Panc1 (cell line): Measurements from ENCODE around the gene GPR176. TPM values are rescaled to one million over a fixed set of nuclear protein-coding genes. Genes with fewer than 3 reads are reported as not detected.

Experiments used
- ATAC-seq: fragments of 200-7000 bp; cut with Tn5 transposase; 2 replicates; pipeline ENCODE4 v1.9.1; 2020; ENCODE audit warnings: mild to moderate bottlenecking, moderate library complexity
- BruUV-seq: library from RNA; stranded (reverse); fragments of 400-500 nt; replicated peaks from 2 replicates; lab custom pipeline; 2021; lab: Mats Ljungman, UMichigan
- CTCF ChIA-PET: fragments of 300-600 bp; sonication (Branson Sonifier 250); formaldehyde crosslinking; loops from one replicate; lab custom pipeline; 2022; ENCODE audit warnings: antibody characterized with exemption; lab: Charles Lee
- POLR2A ChIA-PET: fragments of 300-600 bp; sonication (Branson Sonifier 250); formaldehyde crosslinking; loops from one replicate; lab custom pipeline; 2022; ENCODE audit warnings: antibody characterized with exemption; lab: Charles Lee
- DNase-seq: peaks from one replicate; pipeline ENCODE4 v3.0.0-alpha.2; 2010; ENCODE audit warnings: low read depth, low spot score
- H3K27ac ChIP-seq: 2 replicates; pipeline ENCODE4 v1.5.1; 2011; ENCODE audit warnings: mild to moderate bottlenecking, low read length, inconsistent platforms
- H3K27me3 ChIP-seq: fragments of 200-500 bp; sonication (Bioruptor generic); 2 replicates; pipeline ENCODE4 v1.6.0; 2014; ENCODE audit warnings: low read length, inconsistent platforms; ENCODE audit not compliant: control insufficient read depth, insufficient read depth
- H3K36me3 ChIP-seq: fragments of 200-500 bp; sonication (Bioruptor generic); 2 replicates; pipeline ENCODE4 v1.5.1; 2014; ENCODE audit warnings: inconsistent platforms, mild to moderate bottlenecking, low read length, moderate library complexity; ENCODE audit not compliant: control insufficient read depth, insufficient read depth
- H3K4me1 ChIP-seq: 2 replicates; pipeline ENCODE4 v1.5.1; 2011; ENCODE audit warnings: inconsistent platforms, mild to moderate bottlenecking, low read length, moderate library complexity; ENCODE audit not compliant: control insufficient read depth, insufficient read depth
- H3K4me3 ChIP-seq, 2 experiments: 2 replicates each; pipeline ENCODE4 v1.5.1; 2011 to 2012; ENCODE audit warnings: low read depth in 2 of 2, low read length in 2 of 2, mild to moderate bottlenecking in 2 of 2, inconsistent platforms in 1 of 2, moderate library complexity in 1 of 2
- H3K9me3 ChIP-seq: fragments of 200-500 bp; sonication (Bioruptor generic); 2 replicates; pipeline ENCODE4 v1.5.1; 2014; ENCODE audit warnings: low read depth, mild to moderate bottlenecking, inconsistent platforms, low read length, moderate library complexity; ENCODE audit not compliant: control insufficient read depth, insufficient read depth
- CTCF ChIP-seq: fragments of 450-650 bp; IDR thresholded peaks from 2 replicates; pipeline ENCODE4 v1.5.1; 2017; ENCODE audit warnings: mild to moderate bottlenecking
- POLR2AphosphoS5 ChIP-seq: IDR thresholded peaks from 2 replicates; pipeline ENCODE4 v1.6.1; 2012; ENCODE audit warnings: mild to moderate bottlenecking, low read depth, low read length, moderate library complexity
- SIN3A ChIP-seq: IDR thresholded peaks from 2 replicates; pipeline ENCODE4 v1.6.1; 2012; ENCODE audit warnings: low read depth, mild to moderate bottlenecking, low read length, moderate library complexity, borderline replicate concordance; ENCODE audit not compliant: insufficient read depth
- TCF7L2 ChIP-seq: IDR thresholded peaks from 2 replicates; pipeline ENCODE4 v1.6.1; 2011; ENCODE audit warnings: mild to moderate bottlenecking, low read depth, low read length, inconsistent platforms
- in situ Hi-C: cut with HindIII; loops from 2 replicates; pipeline ENCODE4 v1.10.0; 2016; ENCODE audit warnings: low sequenced_read_pairs, low pct_unique_long_range_greater_than_20kb
- intact Hi-C: fragments of 100-400 bp; cut with micrococcal nuclease; formaldehyde crosslinking; loops from one replicate; pipeline ENCODE4 v1.10.0; 2022; ENCODE audit not compliant: unreplicated experiment
- total RNA-seq: library from RNA; stranded (reverse); gene quantifications from one replicate; pipeline ENCODE4 v1.2.1, GENCODE V29; 2021; ENCODE audit not compliant: unreplicated experiment
- TF ChIP-seq, protein P1 (sequence below), 2 experiments: IDR thresholded peaks; 2 replicates each; pipeline ENCODE4 v1.6.1; 2011 to 2012; ENCODE audit warnings: low read depth in 2 of 2, control low read depth in 1 of 2, low read length in 1 of 2, mild to moderate bottlenecking in 1 of 2, moderate library complexity in 1 of 2; ENCODE audit not compliant: insufficient read depth in 1 of 2

GPR176 gene
- total RNA-seq, 1 experiment from 2014 or later: 12.7 TPM

DNA sequence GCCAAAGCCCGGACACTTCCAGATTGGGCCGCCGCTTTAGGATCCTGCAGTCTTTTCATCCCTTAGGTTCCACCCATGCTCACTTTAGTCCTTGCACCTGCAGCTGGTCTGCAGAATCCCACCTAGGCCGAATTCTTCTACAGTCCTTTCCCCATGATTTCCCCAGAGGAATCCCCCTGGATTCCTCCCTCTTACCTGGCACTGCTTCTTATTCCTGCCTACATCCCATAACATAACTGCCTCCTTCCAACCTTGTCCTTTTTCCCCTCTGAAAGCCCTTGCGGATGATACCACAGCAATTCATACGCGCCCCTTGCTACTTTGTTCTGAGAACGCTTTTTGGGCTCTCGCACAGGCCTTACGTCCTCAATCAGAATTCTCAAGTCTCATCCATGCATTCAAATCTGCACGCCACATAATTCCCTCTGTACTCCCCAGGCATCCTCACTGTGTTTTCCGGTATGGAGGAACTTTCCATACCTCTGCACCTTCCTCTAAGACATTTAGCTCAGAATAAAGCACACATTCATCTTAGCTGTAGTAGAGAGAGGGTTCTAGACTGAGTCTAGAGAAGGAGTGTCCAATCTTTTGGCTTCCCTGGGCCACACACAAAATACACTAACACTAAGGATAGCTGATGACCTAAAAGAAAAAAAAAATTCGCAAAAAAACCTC is 14.5 kb upstream of the GPR176 start:
- ATAC-seq: peak; percentile 26
- in situ Hi-C loops: no loop called here

GRCh38 chr15:39931615-39932014 is 11.5 kb upstream of the GPR176 start:
- no TSS peak for BruUV-seq
- ATAC-seq: no peak
- no peaks in the 10 kb centered on the region; the same call in 1 of the 2 replicates for H3K27me3 ChIP-seq
- H3K9me3 ChIP-seq: no peaks in the 10 kb centered on the region
- in situ Hi-C loops (no loop called here), intact Hi-C loops (no loop called here)
- no peak for DNase-seq
- no peaks in the 10 kb centered on the region for H3K36me3 ChIP-seq
- CTCF ChIA-PET: interaction anchor here (0.5 to 0.6 kb wide), 2 partner anchors 130 to 374 kb away, joined by 3 read pairs; no protein-coding TSS in a partner anchor
- no peak overlapping the region for H3K27ac ChIP-seq
- POLR2A ChIA-PET: no interaction called here
- no peak for TF ChIP-seq SIN3A
- no peak for TF ChIP-seq TCF7L2
- no peak for TF ChIP-seq POLR2AphosphoS5
- no peak for TF ChIP-seq CTCF
- TF ChIP-seq, protein P1, sequence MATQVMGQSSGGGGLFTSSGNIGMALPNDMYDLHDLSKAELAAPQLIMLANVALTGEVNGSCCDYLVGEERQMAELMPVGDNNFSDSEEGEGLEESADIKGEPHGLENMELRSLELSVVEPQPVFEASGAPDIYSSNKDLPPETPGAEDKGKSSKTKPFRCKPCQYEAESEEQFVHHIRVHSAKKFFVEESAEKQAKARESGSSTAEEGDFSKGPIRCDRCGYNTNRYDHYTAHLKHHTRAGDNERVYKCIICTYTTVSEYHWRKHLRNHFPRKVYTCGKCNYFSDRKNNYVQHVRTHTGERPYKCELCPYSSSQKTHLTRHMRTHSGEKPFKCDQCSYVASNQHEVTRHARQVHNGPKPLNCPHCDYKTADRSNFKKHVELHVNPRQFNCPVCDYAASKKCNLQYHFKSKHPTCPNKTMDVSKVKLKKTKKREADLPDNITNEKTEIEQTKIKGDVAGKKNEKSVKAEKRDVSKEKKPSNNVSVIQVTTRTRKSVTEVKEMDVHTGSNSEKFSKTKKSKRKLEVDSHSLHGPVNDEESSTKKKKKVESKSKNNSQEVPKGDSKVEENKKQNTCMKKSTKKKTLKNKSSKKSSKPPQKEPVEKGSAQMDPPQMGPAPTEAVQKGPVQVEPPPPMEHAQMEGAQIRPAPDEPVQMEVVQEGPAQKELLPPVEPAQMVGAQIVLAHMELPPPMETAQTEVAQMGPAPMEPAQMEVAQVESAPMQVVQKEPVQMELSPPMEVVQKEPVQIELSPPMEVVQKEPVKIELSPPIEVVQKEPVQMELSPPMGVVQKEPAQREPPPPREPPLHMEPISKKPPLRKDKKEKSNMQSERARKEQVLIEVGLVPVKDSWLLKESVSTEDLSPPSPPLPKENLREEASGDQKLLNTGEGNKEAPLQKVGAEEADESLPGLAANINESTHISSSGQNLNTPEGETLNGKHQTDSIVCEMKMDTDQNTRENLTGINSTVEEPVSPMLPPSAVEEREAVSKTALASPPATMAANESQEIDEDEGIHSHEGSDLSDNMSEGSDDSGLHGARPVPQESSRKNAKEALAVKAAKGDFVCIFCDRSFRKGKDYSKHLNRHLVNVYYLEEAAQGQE (IDR thresholded peaks at IDR 0.05; ENCODE audit: insufficient read depth in 1 of 2, low read depth in 2 of 2, low read length in 1 of 2): no peak
- peaks cover 11% of the 10 kb centered on the region for H3K4me1 ChIP-seq
- H3K4me3 ChIP-seq: no peak overlapping the region

More for the DNA sequence above, 14.5 kb upstream of the GPR176 start:
- ChIA-PET CTCF (interaction anchor here (0.7 kb wide), 1 partner anchor 152 kb away, joined by 3 read pairs; the partner anchor contains the start of gene FSIP1), POLR2A (interaction anchor here (0.6 to 0.7 kb wide), 2 partner anchors 14 to 56 kb away, joined by 3 to 4 read pairs; no protein-coding TSS in a partner anchor)
- DNase-seq: no peak
- H3K4me1 ChIP-seq: peaks cover 11% of the 10 kb centered on the region
- H3K36me3 ChIP-seq: no peaks in the 10 kb centered on the region
- peak overlapping the region; percentile 84 for H3K27ac ChIP-seq
- no peaks in the 10 kb centered on the region; the same call in 1 of the 2 replicates for H3K27me3 ChIP-seq
- peak overlapping the region; percentile 71 to 87 for H3K4me3 ChIP-seq
- no peaks in the 10 kb centered on the region for H3K9me3 ChIP-seq
- TSS peak; percentile 67 for BruUV-seq
- TF ChIP-seq, protein P1 (IDR thresholded peaks at IDR 0.05; ENCODE audit: insufficient read depth in 1 of 2, low read depth in 2 of 2, low read length in 1 of 2): no peak
- TF ChIP-seq CTCF: no peak
- TF ChIP-seq TCF7L2: no peak
- TF ChIP-seq POLR2AphosphoS5: no peak
- TF ChIP-seq SIN3A: no peak
- intact Hi-C loops: no loop called here
